ENCODE results near the gene TPD52L2. TPM values are rescaled to one million over a fixed set of nuclear protein-coding genes. Genes with fewer than 3 reads are reported as not detected.

The TPD52L2 gene
- total and polyA plus RNA-seq, 2 donors (not counting 1 experiment from before 2014, with no cell fraction given): 39.9 to 41.3 TPM

DNA sequence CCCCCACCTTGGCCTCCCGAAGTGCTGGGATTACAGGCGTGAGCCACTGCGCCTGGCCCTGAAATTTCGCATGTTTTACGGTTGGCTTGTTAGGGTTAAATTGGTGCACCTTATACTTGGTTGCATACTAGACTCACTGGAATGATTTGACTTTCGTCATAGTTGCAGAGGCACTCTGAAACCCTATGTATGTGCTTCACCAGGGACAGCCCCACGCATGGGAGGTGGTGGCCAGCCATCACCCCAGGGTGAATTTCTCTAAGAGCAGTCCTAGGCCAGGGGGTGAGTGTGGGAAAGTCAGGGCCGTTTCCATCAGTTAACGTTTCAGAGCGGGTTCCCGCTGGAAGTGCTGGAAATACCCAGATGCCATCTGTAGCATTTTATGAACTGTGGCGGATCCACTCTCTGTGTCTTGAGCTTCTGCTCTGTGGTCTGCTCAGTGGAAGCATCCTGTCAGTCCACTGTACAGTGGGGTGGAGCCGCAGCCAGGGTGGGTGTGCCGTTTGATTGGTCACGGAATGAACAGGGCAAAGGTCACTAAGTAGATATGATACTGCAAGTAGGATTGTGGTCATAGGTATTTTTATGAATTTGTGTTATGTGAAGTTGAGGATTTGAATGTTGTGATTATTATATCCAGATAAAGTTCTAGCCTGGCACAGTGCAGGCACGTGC, 43.1 kb downstream of the TPD52L2 start:
- WGBS (ENCODE audit: insufficient coverage): 89% methylated on average over 16 of the region's 16 CpGs

DNA sequence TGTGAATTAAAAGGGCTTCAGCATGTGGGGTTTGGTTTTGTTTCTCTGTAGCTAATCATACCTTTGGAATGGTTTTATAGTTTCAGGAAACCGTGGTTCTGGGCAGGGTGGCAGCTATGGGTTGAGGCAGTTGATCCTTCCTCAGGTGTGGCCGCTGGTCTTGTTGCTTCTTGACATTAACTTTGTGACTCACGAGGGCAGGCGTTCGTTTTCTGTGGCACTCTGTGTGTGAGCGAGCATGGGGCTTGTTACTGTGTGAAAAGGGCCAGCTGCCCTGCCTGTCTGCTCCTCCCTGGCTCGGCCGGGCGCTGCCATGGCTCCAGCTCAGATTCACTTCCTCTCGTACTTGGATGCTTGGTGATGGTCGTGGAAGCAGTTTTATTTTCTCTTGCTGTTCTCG, 46.1 kb downstream of the TPD52L2 start:
- Mint-ChIP-seq H3K9me3 (ENCODE audit: insufficient read depth) (peaks cover under 1% of the 10 kb centered on the region), H3K27me3 (no peaks in the 10 kb centered on the region), H3K4me1 (peaks cover 38% of the 10 kb centered on the region), H3K27ac (no peak overlapping the region), H3K4me3 (no peak overlapping the region)
- Histone ChIP-seq H3K4me1 (ENCODE audit: control insufficient read depth in 2 of 2, insufficient read depth in 2 of 2, low read length in 2 of 2) (peaks cover 4 to 17% of the 10 kb centered on the region in 2 donors), H3K9ac (ENCODE audit: low read length) (no peak overlapping the region), H3K27ac (ENCODE audit: low read length in 2 of 2) (no peak overlapping the region), H3K27me3 (replicated peaks in 1 of 4; ENCODE audit: control extremely low read depth in 1 of 4, control insufficient read depth in 3 of 4, insufficient read depth in 4 of 4, low read length in 3 of 4) (no peaks in the 10 kb centered on the region), H4K20me1 (ENCODE audit: control insufficient read depth, insufficient read depth, low read length, poor library complexity, severe bottlenecking) (peaks cover 98% of the 10 kb centered on the region), H3K79me2 (ENCODE audit: control insufficient read depth, insufficient read depth, low read length) (peaks cover 99% of the 10 kb centered on the region), H3K9me3 (ENCODE audit: control extremely low read depth in 1 of 3, control insufficient read depth in 2 of 3, insufficient read depth in 1 of 3, low read length in 2 of 3) (peaks cover 1 to 16% (median 2%) of the 10 kb centered on the region in 3 donors), H2AFZ (ENCODE audit: insufficient read depth, low read depth, low read length, poor library complexity, severe bottlenecking) (no peak overlapping the region), H3K36me3 (replicated peaks in 1 of 2; ENCODE audit: control extremely low read depth in 1 of 2, control insufficient read depth in 1 of 2, extremely low read depth in 1 of 2, insufficient read depth in 2 of 2, low read length in 1 of 2) (peaks cover 1 to 7% of the 10 kb centered on the region in 2 experiments), H3K4me3 (ENCODE audit: control extremely low read depth in 1 of 5, extremely low read depth in 1 of 5, insufficient read depth in 1 of 5, low read depth in 2 of 5, low read length in 4 of 5) (no peak overlapping the region), H3K4me2 (replicated peaks; ENCODE audit: low read depth, low read length, poor library complexity, severe bottlenecking) (no peak overlapping the region)
- 73% methylated on average over 11 of the region's 12 CpGs for WGBS (ENCODE audit: insufficient coverage)
- no peak for DNase-seq
- TF ChIP-seq, protein P1, sequence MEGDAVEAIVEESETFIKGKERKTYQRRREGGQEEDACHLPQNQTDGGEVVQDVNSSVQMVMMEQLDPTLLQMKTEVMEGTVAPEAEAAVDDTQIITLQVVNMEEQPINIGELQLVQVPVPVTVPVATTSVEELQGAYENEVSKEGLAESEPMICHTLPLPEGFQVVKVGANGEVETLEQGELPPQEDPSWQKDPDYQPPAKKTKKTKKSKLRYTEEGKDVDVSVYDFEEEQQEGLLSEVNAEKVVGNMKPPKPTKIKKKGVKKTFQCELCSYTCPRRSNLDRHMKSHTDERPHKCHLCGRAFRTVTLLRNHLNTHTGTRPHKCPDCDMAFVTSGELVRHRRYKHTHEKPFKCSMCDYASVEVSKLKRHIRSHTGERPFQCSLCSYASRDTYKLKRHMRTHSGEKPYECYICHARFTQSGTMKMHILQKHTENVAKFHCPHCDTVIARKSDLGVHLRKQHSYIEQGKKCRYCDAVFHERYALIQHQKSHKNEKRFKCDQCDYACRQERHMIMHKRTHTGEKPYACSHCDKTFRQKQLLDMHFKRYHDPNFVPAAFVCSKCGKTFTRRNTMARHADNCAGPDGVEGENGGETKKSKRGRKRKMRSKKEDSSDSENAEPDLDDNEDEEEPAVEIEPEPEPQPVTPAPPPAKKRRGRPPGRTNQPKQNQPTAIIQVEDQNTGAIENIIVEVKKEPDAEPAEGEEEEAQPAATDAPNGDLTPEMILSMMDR (IDR thresholded peaks at IDR 0.05): no peak
- no peak for TF ChIP-seq EZH2 (IDR thresholded peaks at IDR 0.05; ENCODE audit: borderline replicate concordance, insufficient read depth, low read depth, low read length, poor library complexity, severe bottlenecking)
- ATAC-seq (ENCODE audit: low read depth): no peak
- CTCF ChIA-PET: interaction anchor here (0.6 to 3.6 kb wide), 7 partner anchors 11 to 401 kb away, joined by 3 to 22 read pairs (median 3); no protein-coding TSS in a partner anchor
- intact Hi-C loops (cut with micrococcal nuclease): no loop called here
- POLR2A ChIA-PET: no interaction called here

More for the DNA sequence above, 43.1 kb downstream of the TPD52L2 start:
- Histone ChIP-seq H3K36me3 (replicated peaks in 1 of 2; ENCODE audit: control extremely low read depth in 1 of 2, control insufficient read depth in 1 of 2, extremely low read depth in 1 of 2, insufficient read depth in 2 of 2, low read length in 1 of 2) (peaks cover 1 to 2% of the 10 kb centered on the region in 2 experiments), H4K20me1 (ENCODE audit: control insufficient read depth, insufficient read depth, low read length, poor library complexity, severe bottlenecking) (peaks cover 96% of the 10 kb centered on the region), H3K4me2 (replicated peaks; ENCODE audit: low read depth, low read length, poor library complexity, severe bottlenecking) (no peak overlapping the region), H3K79me2 (ENCODE audit: control insufficient read depth, insufficient read depth, low read length) (peaks cover 100% of the 10 kb centered on the region), H3K4me1 (ENCODE audit: control insufficient read depth in 2 of 2, insufficient read depth in 2 of 2, low read length in 2 of 2) (peaks cover 5 to 22% of the 10 kb centered on the region in 2 donors), H3K4me3 (ENCODE audit: control extremely low read depth in 1 of 5, extremely low read depth in 1 of 5, insufficient read depth in 1 of 5, low read depth in 2 of 5, low read length in 4 of 5) (no peak overlapping the region), H3K9me3 (ENCODE audit: control extremely low read depth in 1 of 3, control insufficient read depth in 2 of 3, insufficient read depth in 1 of 3, low read length in 2 of 3) (no peaks in the 10 kb centered on the region), H2AFZ (ENCODE audit: insufficient read depth, low read depth, low read length, poor library complexity, severe bottlenecking) (no peak overlapping the region), H3K27ac (ENCODE audit: low read length in 2 of 2) (no peak overlapping the region), H3K27me3 (replicated peaks in 1 of 4; ENCODE audit: control extremely low read depth in 1 of 4, control insufficient read depth in 3 of 4, insufficient read depth in 4 of 4, low read length in 3 of 4) (no peaks in the 10 kb centered on the region), H3K9ac (ENCODE audit: low read length) (no peak overlapping the region)
- ATAC-seq (ENCODE audit: low read depth) (no peak), DNase-seq (no peak)
- CTCF ChIA-PET: interaction anchor here (1.2 to 1.9 kb wide), 2 partner anchors 131 to 154 kb away, joined by 4 read pairs; partner anchors contain the start of gene TCEA2
- H3K9me3 Mint-ChIP-seq (ENCODE audit: insufficient read depth): no peaks in the 10 kb centered on the region
- intact Hi-C loops (cut with micrococcal nuclease): no loop called here
- no peak for TF ChIP-seq EZH2 (IDR thresholded peaks at IDR 0.05; ENCODE audit: borderline replicate concordance, insufficient read depth, low read depth, low read length, poor library complexity, severe bottlenecking)
- TF ChIP-seq, protein P1 (IDR thresholded peaks at IDR 0.05): no peak
- no peak overlapping the region for H3K4me3 Mint-ChIP-seq
- H3K27me3 Mint-ChIP-seq: no peaks in the 10 kb centered on the region
- POLR2A ChIA-PET: no interaction called here
- no peak overlapping the region for H3K27ac Mint-ChIP-seq
- H3K4me1 Mint-ChIP-seq: peaks cover 42% of the 10 kb centered on the region
